Glutamatergic neuron (in vitro differentiated cells): ENCODE results near the gene GLB1L2. TPM values are rescaled to one million over a fixed set of nuclear protein-coding genes. Genes with fewer than 3 reads are reported as not detected.

Experiments used
- DNase-seq: peaks from one replicate; pipeline ENCODE4 v3.0.0; 2022
- H3K27ac Mint-ChIP-seq: one replicate; pipeline ENCODE4 v1.8.0; 2020; ENCODE audit warnings: mild to moderate bottlenecking, mixed read lengths, inconsistent platforms; ENCODE audit not compliant: unreplicated experiment
- H3K27me3 Mint-ChIP-seq: one replicate; pipeline ENCODE4 v1.8.0; 2020; ENCODE audit warnings: mild to moderate bottlenecking, moderate library complexity, mixed read lengths, inconsistent platforms; ENCODE audit not compliant: unreplicated experiment
- H3K36me3 Mint-ChIP-seq: one replicate; pipeline ENCODE4 v1.8.0; 2020; ENCODE audit warnings: mild to moderate bottlenecking, mixed read lengths, inconsistent platforms; ENCODE audit not compliant: unreplicated experiment
- H3K4me1 Mint-ChIP-seq: one replicate; pipeline ENCODE4 v1.8.0; 2020; ENCODE audit warnings: mild to moderate bottlenecking, low read depth, mixed read lengths, inconsistent platforms; ENCODE audit not compliant: unreplicated experiment
- H3K4me3 Mint-ChIP-seq: one replicate; pipeline ENCODE4 v1.8.0; 2020; ENCODE audit warnings: mild to moderate bottlenecking, mixed read lengths, inconsistent platforms; ENCODE audit not compliant: unreplicated experiment
- H3K9me3 Mint-ChIP-seq: one replicate; pipeline ENCODE4 v1.8.0; 2020; ENCODE audit warnings: mild to moderate bottlenecking, moderate library complexity, mixed read lengths, inconsistent platforms; ENCODE audit not compliant: unreplicated experiment
- CTCF ChIP-seq: fragments of 200-600 bp; sonication (generic); IDR thresholded peaks from one replicate; pipeline ENCODE4 v1.5.0; 2021; ENCODE audit not compliant: partially characterized antibody, unreplicated experiment
- total RNA-seq: library from RNA; stranded (reverse); fragmentation: NEBNext Ultra II Directional; extraction: Animal tissue kit (Norgen Biotek cat#: 25700); gene quantifications from one replicate; pipeline ENCODE4 v1.2.1, GENCODE V29; 2021; ENCODE audit not compliant: unreplicated experiment

The GLB1L2 gene
- total RNA-seq, 1 donor from 2014 or later, result 1.0 TPM

- Mint-ChIP-seq H3K27me3 (peaks cover 5% of the 10 kb centered on the region), H3K9me3 (peaks cover 9% of the 10 kb centered on the region), H3K4me3 (no peak overlapping the region), H3K4me1 (peaks cover 16% of the 10 kb centered on the region), H3K27ac (no peak overlapping the region), H3K36me3 (peaks cover 7% of the 10 kb centered on the region)
- no peak for TF ChIP-seq CTCF
- no peak for DNase-seq
These were observed 51.9 kb downstream of the GLB1L2 start for GRCh38 chr11:134383576-134384221.

GRCh38 chr11:134384406-134384805 is 52.6 kb downstream of the GLB1L2 start:
- Mint-ChIP-seq H3K4me1 (peaks cover 18% of the 10 kb centered on the region), H3K36me3 (peaks cover 12% of the 10 kb centered on the region), H3K27ac (peak overlapping the region; percentile 43), H3K27me3 (peaks cover 6% of the 10 kb centered on the region), H3K9me3 (peaks cover 13% of the 10 kb centered on the region), H3K4me3 (no peak overlapping the region)
- no peak for DNase-seq
- TF ChIP-seq CTCF, result no peak

- H3K27me3 Mint-ChIP-seq, result peaks cover 6% of the 10 kb centered on the region
- H3K9me3 Mint-ChIP-seq, result peaks cover 13% of the 10 kb centered on the region
- H3K36me3 Mint-ChIP-seq, result peaks cover 12% of the 10 kb centered on the region
- no peak for DNase-seq
- peaks cover 21% of the 10 kb centered on the region for H3K4me1 Mint-ChIP-seq
- H3K4me3 Mint-ChIP-seq, result no peak overlapping the region
- no peak for TF ChIP-seq CTCF
- peak overlapping the region; percentile 33 for H3K27ac Mint-ChIP-seq
These were observed 53.4 kb downstream of the GLB1L2 start for GRCh38 chr11:134385171-134385570.

GRCh38 chr11:134385774-134386565 is 54.2 kb downstream of the GLB1L2 start:
- no peak for TF ChIP-seq CTCF
- no peak for DNase-seq
- Mint-ChIP-seq H3K27me3 (peaks cover 6% of the 10 kb centered on the region), H3K36me3 (peaks cover 12% of the 10 kb centered on the region), H3K27ac (no peak overlapping the region), H3K4me1 (peaks cover 25% of the 10 kb centered on the region), H3K9me3 (peaks cover 13% of the 10 kb centered on the region), H3K4me3 (peak overlapping the region; percentile 34)

GRCh38 chr11:134386945-134387344 is 55.2 kb downstream of the GLB1L2 start:
- Mint-ChIP-seq H3K36me3 (peaks cover 10% of the 10 kb centered on the region), H3K27me3 (peaks cover 8% of the 10 kb centered on the region), H3K4me3 (peak overlapping the region; percentile 45), H3K27ac (peak overlapping the region; percentile 8), H3K9me3 (peaks cover 13% of the 10 kb centered on the region), H3K4me1 (peaks cover 29% of the 10 kb centered on the region)
- no peak for DNase-seq
- no peak for TF ChIP-seq CTCF
